Islet of Langerhans (tissue), 1 donor: ENCODE measurements around the gene MOCS2.

ENCODE experiments used
- FAIRE-seq: peaks from one replicate; lab custom pipeline; 2011; peaks lifted over from hg19 to GRCh38; lab: Jason Lieb, UNC

Gene MOCS2

GRCh38 chr5:53092242-53092641 is 17.3 kb downstream of the MOCS2 start:
- FAIRE-seq = no peak

- no peak for FAIRE-seq
Observed at GRCh38 chr5:53091289-53091688, 18.3 kb downstream of the MOCS2 start.

- FAIRE-seq = no peak
Observed at GRCh38 chr5:53090229-53090628, 19.3 kb downstream of the MOCS2 start.

- no peak for FAIRE-seq
Observed at GRCh38 chr5:53089481-53089991, 20.0 kb downstream of the MOCS2 start.

GRCh38 chr5:53087621-53088121 is 21.9 kb downstream of the MOCS2 start:
- FAIRE-seq = no peak

- FAIRE-seq = no peak
Observed at GRCh38 chr5:53087171-53087570, 22.4 kb downstream of the MOCS2 start.

GRCh38 chr5:53084546-53085255 is 24.9 kb downstream of the MOCS2 start:
- no peak for FAIRE-seq

GRCh38 chr5:53083927-53084326 is 25.6 kb downstream of the MOCS2 start:
- FAIRE-seq = no peak

- FAIRE-seq = no peak
Observed at GRCh38 chr5:53080271-53080670, 29.3 kb downstream of the MOCS2 start.

GRCh38 chr5:53076014-53076583 is 33.5 kb downstream of the MOCS2 start:
- FAIRE-seq = no peak

- no peak for FAIRE-seq
Observed at GRCh38 chr5:53073348-53073747, 36.2 kb downstream of the MOCS2 start.

GRCh38 chr5:53071738-53072137 is 37.8 kb downstream of the MOCS2 start:
- FAIRE-seq = no peak

- FAIRE-seq = no peak
Observed at GRCh38 chr5:53071298-53071697, 38.3 kb downstream of the MOCS2 start.

- no peak for FAIRE-seq
Observed at GRCh38 chr5:53069626-53070025, 39.9 kb downstream of the MOCS2 start.

- no peak for FAIRE-seq
Observed at GRCh38 chr5:53068291-53068836, 41.2 kb downstream of the MOCS2 start.

- no peak for FAIRE-seq
Observed at GRCh38 chr5:53067641-53068040, 41.9 kb downstream of the MOCS2 start.

- FAIRE-seq = no peak
Observed at GRCh38 chr5:53066088-53066487, 43.5 kb downstream of the MOCS2 start.

GRCh38 chr5:53063791-53064190 is 45.8 kb downstream of the MOCS2 start:
- no peak for FAIRE-seq

GRCh38 chr5:53063176-53063575 is 46.4 kb downstream of the MOCS2 start:
- FAIRE-seq = no peak

GRCh38 chr5:53059281-53059680 is 50.3 kb downstream of the MOCS2 start:
- no peak for FAIRE-seq

GRCh38 chr5:53055365-53055764 is 54.2 kb downstream of the MOCS2 start:
- no peak for FAIRE-seq

- FAIRE-seq = no peak
Observed at GRCh38 chr5:53053364-53053763, 56.2 kb downstream of the MOCS2 start.

GRCh38 chr5:53052499-53052898 is 57.1 kb downstream of the MOCS2 start:
- FAIRE-seq = no peak

- no peak for FAIRE-seq
Observed at GRCh38 chr5:53048248-53048647, 61.3 kb downstream of the MOCS2 start.
